ENCODE results near the gene BCL10.

DNA sequence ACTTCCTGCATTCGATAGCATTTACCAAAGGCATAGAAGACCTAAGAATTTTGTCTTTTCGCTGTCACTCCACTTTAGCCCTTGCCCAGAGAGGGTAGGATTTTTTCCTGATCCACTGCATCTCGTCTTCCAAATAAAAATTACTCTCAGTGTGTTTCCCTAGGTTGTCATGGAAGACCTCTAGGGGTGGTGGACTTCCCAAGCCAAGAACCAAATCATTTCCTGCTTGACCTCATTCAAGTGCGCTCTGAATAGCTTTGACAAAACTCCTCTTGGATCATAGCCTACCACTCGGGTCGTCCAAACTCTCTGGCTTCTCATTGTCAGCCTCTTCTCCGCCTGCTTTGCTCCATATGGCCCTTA, 16.5 kb downstream of the BCL10 start:
- TF ChIP-seq, protein P1, sequence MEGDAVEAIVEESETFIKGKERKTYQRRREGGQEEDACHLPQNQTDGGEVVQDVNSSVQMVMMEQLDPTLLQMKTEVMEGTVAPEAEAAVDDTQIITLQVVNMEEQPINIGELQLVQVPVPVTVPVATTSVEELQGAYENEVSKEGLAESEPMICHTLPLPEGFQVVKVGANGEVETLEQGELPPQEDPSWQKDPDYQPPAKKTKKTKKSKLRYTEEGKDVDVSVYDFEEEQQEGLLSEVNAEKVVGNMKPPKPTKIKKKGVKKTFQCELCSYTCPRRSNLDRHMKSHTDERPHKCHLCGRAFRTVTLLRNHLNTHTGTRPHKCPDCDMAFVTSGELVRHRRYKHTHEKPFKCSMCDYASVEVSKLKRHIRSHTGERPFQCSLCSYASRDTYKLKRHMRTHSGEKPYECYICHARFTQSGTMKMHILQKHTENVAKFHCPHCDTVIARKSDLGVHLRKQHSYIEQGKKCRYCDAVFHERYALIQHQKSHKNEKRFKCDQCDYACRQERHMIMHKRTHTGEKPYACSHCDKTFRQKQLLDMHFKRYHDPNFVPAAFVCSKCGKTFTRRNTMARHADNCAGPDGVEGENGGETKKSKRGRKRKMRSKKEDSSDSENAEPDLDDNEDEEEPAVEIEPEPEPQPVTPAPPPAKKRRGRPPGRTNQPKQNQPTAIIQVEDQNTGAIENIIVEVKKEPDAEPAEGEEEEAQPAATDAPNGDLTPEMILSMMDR (conservative IDR thresholded peaks at IDR 0.05; ENCODE audit: low read depth, low read length): 0 out of 2 replicates have a peak, but pooled peaks have one; percentile 14
- TF ChIP-seq EZH2 (IDR thresholded peaks at IDR 0.05; ENCODE audit: low read length, unreplicated experiment): no peak
